Mononuclear cell (primary cell): ENCODE measurements around the gene TRPV2. TPM values are rescaled to one million over a fixed set of nuclear protein-coding genes. Genes with fewer than 3 reads are reported as not detected.

Source experiments
- H3K27me3 ChIP-seq: 2 replicates; pipeline ENCODE4 v1.6.0; 2011; ENCODE audit warnings: low read length, control low read depth; ENCODE audit not compliant: insufficient read depth
- H3K4me1 ChIP-seq: 2 replicates; pipeline ENCODE4 v1.5.1; 2011; ENCODE audit warnings: mild to moderate bottlenecking, low read length, control low read depth; ENCODE audit not compliant: insufficient read depth
- H3K4me3 ChIP-seq: 2 replicates; pipeline ENCODE4 v1.5.1; 2011; ENCODE audit warnings: mild to moderate bottlenecking, low read length, moderate library complexity
- H3K9me3 ChIP-seq: 2 replicates; pipeline ENCODE4 v1.5.1; 2011; ENCODE audit warnings: low read depth, mild to moderate bottlenecking, control low read depth, low read length
- total RNA-seq: library from RNA; depleted of rRNA; stranded (reverse); fragments of >200 nt; gene quantifications from one replicate; pipeline ENCODE4 v1.2.3, GENCODE V29; 2012

TRPV2 gene
- total RNA-seq, 1 donor = 23.1 TPM

GRCh38 chr17:16467044-16467443 is 51.7 kb downstream of the TRPV2 start:
- Histone ChIP-seq H3K4me1 (no peaks in the 10 kb centered on the region), H3K9me3 (no peaks in the 10 kb centered on the region), H3K4me3 (no peak overlapping the region), H3K27me3 (no peaks in the 10 kb centered on the region)

DNA sequence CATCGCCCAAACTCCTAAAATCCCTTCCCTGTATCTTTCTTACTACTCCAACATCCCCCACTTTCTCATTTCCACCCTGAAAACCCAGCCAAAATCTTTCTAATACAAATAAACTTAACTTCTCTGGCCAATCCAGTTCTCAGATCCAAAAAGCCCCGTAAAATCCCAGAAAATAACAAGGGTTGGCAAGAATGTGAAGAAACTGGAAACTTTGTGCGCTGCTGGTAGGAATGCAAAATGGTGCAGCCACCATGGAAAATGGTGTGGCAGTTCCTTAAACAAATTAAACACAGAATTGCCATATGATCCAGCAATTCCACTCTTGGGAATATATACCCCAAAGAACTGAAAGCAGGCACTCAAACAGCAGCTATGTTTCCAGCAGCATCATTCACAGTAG is 52.5 kb downstream of the TRPV2 start:
- H3K4me1 ChIP-seq = no peaks in the 10 kb centered on the region

GRCh38 chr17:16468428-16468992 is 53.1 kb downstream of the TRPV2 start:
- no peak overlapping the region for H3K4me3 ChIP-seq
- no peaks in the 10 kb centered on the region for H3K9me3 ChIP-seq
- no peaks in the 10 kb centered on the region for H3K27me3 ChIP-seq
- H3K4me1 ChIP-seq = no peaks in the 10 kb centered on the region

More for the DNA sequence above, 52.5 kb downstream of the TRPV2 start:
- no peak overlapping the region for H3K4me3 ChIP-seq
- no peaks in the 10 kb centered on the region for H3K27me3 ChIP-seq
- H3K9me3 ChIP-seq = no peaks in the 10 kb centered on the region

DNA sequence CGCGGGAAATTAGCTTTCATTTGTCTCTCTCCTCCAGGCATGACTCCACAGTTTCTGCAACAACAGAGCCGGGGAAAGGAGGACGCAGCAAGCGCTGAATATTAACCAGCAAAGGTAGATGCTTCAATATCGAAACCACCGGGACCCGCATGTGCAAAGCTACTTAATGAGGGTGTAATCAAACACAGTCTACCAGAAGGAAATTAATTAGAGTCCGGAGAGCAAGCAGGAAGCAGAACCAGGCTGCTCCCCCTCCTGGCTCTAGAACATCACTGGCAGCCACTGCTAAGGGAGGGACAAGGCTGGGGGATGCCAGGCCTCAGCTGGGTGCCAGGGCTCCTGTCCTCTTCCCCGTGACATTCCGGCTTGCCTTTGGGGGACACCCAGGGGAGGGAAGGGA is 54.9 kb downstream of the TRPV2 start:
- Histone ChIP-seq H3K4me3 (no peak overlapping the region), H3K4me1 (no peaks in the 10 kb centered on the region), H3K9me3 (no peaks in the 10 kb centered on the region), H3K27me3 (no peaks in the 10 kb centered on the region)

DNA sequence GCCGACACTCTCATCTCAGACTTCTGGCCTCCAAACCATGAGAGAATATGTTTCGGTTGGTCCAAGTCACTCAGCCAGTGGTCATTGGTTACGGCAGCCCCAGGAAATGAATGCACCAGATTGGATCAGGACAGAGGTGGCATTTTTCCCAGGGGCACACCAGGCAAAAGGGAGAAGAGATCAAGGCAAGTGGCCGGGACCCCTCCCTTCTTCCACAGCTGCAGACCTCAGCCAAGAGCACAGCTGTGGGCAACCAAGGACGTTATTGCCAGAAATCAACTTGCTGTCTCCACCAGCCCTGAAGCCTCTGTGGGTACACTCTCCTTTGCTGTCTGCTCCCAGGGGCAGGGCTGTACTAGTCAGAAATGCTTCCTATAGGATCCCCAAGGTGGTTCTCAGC is 55.9 kb downstream of the TRPV2 start:
- no peak overlapping the region for H3K4me3 ChIP-seq
- no peaks in the 10 kb centered on the region for H3K4me1 ChIP-seq
- H3K9me3 ChIP-seq = no peaks in the 10 kb centered on the region
- H3K27me3 ChIP-seq = no peaks in the 10 kb centered on the region

- no peaks in the 10 kb centered on the region for H3K27me3 ChIP-seq
- no peaks in the 10 kb centered on the region for H3K4me1 ChIP-seq
- no peak overlapping the region for H3K4me3 ChIP-seq
These were observed 57.2 kb downstream of the TRPV2 start for GRCh38 chr17:16472539-16472938.

GRCh38 chr17:16473044-16474011 is 58.0 kb downstream of the TRPV2 start:
- Histone ChIP-seq H3K4me3 (no peak overlapping the region), H3K9me3 (no peaks in the 10 kb centered on the region), H3K27me3 (no peaks in the 10 kb centered on the region), H3K4me1 (no peaks in the 10 kb centered on the region)

More at GRCh38 chr17:16472539-16472938, 57.2 kb downstream of the TRPV2 start:
- no peaks in the 10 kb centered on the region for H3K9me3 ChIP-seq

GRCh38 chr17:16474012-16474725 is 58.8 kb downstream of the TRPV2 start:
- no peaks in the 10 kb centered on the region for H3K27me3 ChIP-seq
- H3K4me1 ChIP-seq = no peaks in the 10 kb centered on the region
- H3K4me3 ChIP-seq = no peak overlapping the region
- H3K9me3 ChIP-seq = no peaks in the 10 kb centered on the region

DNA sequence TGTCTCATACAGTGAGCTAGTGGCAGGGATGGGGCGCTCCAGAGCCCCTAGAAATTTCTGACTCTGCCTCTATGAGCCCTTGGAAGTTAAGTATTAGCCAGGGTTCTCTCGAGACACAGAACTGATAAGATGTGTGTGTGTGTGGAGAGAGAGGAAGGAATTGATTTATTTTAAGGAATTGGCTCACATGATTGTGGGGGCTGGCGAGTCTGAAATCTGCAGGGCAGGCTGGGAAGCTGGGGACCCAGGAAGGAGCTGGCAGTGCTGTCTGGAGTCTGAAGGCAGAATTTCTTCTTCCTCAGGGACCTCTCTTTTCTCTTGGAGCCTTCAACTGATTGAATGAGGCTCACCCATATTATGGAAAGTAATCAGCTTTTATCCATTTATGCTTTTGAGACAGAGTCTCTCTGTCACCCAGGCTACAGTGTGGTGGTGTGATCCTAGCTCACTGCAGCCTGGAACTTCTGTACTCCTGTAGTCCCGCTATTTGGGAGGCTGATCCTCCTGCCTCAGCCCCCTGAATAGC is 59.9 kb downstream of the TRPV2 start:
- no peaks in the 10 kb centered on the region for H3K27me3 ChIP-seq
- H3K4me1 ChIP-seq = no peaks in the 10 kb centered on the region
- no peaks in the 10 kb centered on the region for H3K9me3 ChIP-seq
- no peak overlapping the region for H3K4me3 ChIP-seq

DNA sequence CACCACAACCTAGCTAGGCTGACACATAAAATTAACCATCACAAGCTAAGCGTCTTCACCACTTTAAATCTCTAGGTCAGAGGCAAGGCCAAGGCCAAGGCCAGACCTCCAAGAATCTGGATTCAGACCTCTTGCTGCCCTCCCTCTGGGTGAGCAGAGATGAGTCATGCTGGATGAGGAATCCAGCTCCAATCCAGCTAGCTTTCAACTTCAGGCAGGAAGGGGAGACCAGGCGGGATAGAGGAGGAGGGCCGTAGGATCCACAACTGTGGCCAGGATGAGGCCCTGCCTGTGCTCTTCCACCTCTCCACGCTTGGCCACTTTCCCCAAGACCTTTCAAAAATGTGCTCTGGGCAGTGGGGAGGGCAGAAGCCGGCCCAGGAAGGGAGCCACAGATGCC is 61.9 kb downstream of the TRPV2 start:
- no peaks in the 10 kb centered on the region for H3K4me1 ChIP-seq
- no peaks in the 10 kb centered on the region for H3K27me3 ChIP-seq
- H3K9me3 ChIP-seq = no peaks in the 10 kb centered on the region
- H3K4me3 ChIP-seq = no peak overlapping the region

DNA sequence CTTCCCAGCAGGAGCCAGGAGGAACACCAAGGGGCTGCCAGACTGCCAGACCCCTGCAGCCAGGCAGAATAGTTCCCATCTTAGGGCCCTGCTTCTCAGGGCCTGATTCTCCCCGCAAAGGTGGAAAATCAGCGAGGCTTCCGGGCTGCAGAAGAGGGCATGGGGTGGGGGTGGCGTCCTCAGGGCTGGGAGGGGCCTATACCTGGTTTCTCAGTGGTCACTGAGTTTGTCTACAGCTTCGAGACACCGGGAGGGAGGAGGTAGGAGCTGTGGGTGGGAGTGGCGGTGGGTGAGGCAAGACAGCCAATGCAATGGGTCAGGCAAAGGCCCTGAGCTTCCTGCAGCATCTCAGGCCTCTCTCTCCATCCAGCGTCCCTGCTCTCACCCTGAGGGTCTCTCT is 62.3 kb downstream of the TRPV2 start:
- Histone ChIP-seq H3K27me3 (no peaks in the 10 kb centered on the region), H3K4me3 (no peak overlapping the region), H3K9me3 (no peaks in the 10 kb centered on the region), H3K4me1 (no peaks in the 10 kb centered on the region)

DNA sequence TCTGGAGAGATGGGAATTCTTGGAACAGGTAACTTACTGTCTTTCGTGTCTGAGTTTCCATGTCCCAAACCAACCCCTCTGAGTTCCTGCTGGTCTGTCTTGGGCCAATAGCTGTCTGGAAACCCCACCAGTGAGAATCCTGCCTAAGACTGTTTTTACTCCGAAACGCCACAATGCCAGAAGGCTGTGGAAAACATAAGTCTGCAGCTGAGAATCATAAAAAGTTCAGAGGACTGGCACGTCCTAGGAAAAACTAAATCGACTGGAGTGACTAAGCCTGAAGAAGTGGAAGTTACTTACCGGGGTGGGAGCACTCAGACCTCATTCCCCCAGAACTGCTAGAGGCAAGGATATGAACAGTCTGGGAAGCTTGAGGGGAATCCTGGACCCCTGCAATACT is 63.3 kb downstream of the TRPV2 start:
- no peak overlapping the region for H3K4me3 ChIP-seq
- no peaks in the 10 kb centered on the region for H3K27me3 ChIP-seq
- no peaks in the 10 kb centered on the region for H3K9me3 ChIP-seq
- H3K4me1 ChIP-seq = no peaks in the 10 kb centered on the region

DNA sequence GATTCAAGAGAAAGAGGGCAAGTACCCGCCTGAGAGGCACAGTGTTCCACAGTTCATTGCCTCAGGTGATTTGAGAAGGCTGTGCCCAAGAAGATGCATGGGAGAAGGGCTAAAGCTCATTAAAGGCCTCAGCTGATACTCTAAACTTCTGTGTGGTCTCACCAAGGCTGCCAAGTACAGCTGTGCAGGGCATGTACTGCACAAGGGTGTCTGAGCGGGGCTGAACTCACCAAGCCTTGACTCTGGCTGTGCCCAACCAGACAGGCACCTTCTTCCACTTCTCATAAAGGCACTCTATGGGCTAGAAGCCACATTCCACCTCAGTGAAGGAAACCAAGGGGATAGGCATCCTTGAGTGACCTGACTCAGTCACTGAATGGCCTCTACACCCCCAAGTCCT is 63.9 kb downstream of the TRPV2 start:
- H3K9me3 ChIP-seq = no peaks in the 10 kb centered on the region
- H3K27me3 ChIP-seq = no peaks in the 10 kb centered on the region
- no peaks in the 10 kb centered on the region for H3K4me1 ChIP-seq
- no peak overlapping the region for H3K4me3 ChIP-seq

DNA sequence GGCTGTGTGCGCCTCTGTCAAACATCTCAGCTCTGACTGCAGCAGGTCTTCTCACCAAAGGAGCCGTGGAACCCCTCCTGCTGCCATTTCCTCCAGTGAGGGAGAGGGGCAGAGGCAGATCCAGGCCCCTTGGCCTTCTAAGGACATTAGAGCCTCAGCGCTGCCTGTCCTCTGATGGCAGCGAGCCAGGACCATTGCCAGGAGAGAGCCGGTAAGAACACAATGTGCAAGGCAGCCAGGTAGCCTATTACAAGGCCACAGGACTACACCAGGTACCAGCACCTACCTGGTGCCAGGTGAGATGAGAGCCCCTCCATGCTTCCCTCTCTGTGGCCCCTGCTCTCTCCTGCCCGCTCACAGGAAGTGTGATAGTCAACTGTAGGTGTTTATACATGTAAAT is 65.6 kb downstream of the TRPV2 start:
- no peaks in the 10 kb centered on the region for H3K9me3 ChIP-seq
- no peaks in the 10 kb centered on the region for H3K27me3 ChIP-seq

GRCh38 chr17:16482253-16482652 is 66.9 kb downstream of the TRPV2 start:
- Histone ChIP-seq H3K4me3 (no peak overlapping the region), H3K9me3 (no peaks in the 10 kb centered on the region), H3K4me1 (no peaks in the 10 kb centered on the region), H3K27me3 (no peaks in the 10 kb centered on the region)

More for the DNA sequence above, 65.6 kb downstream of the TRPV2 start:
- Histone ChIP-seq H3K4me1 (no peaks in the 10 kb centered on the region), H3K4me3 (no peak overlapping the region)
